ENCODE data around the gene SIPA1L3.
A peak's percentile ranks its signal among the peaks of the same experiment; 100 is the strongest.

Gene SIPA1L3

GRCh38 chr19:38233740-38234251 lies 326.8 kb downstream of the SIPA1L3 start (continued):
- TF ChIP-seq PBX3 (CRISPR knock-in tag; IDR thresholded peaks at IDR 0.05) (no peak), ZBTB17 (tag by site-specific recombination; IDR thresholded peaks at IDR 0.05) (peak; percentile 80), GLIS2 (tag by site-specific recombination; IDR thresholded peaks at IDR 0.05) (peak; percentile 51), ZNF18 (tag by site-specific recombination; IDR thresholded peaks at IDR 0.05) (no peak), ZNF837 (tag by site-specific recombination; IDR thresholded peaks at IDR 0.05) (no peak), ZNF747 (tag by site-specific recombination; IDR thresholded peaks at IDR 0.05) (no peak), ZNF623 (tag by site-specific recombination; IDR thresholded peaks at IDR 0.05) (no peak), ZNF341 (tag by site-specific recombination; IDR thresholded peaks at IDR 0.05; ENCODE audit: low read depth) (no peak), ZNF580 (tag by site-specific recombination; IDR thresholded peaks at IDR 0.05) (peak; percentile 87), ZNF830 (tag by site-specific recombination; IDR thresholded peaks at IDR 0.05; ENCODE audit: low read depth) (no peak), ZNF560 (tag by site-specific recombination; IDR thresholded peaks at IDR 0.05; ENCODE audit: borderline replicate concordance) (no peak), ZBTB1 (tag by site-specific recombination; IDR thresholded peaks at IDR 0.05) (no peak), KLF9 (tag by site-specific recombination; IDR thresholded peaks at IDR 0.05; ENCODE audit: low read depth) (no peak), ZNF624 (tag by site-specific recombination; IDR thresholded peaks at IDR 0.05) (no peak), BCL11A (tag by site-specific recombination; IDR thresholded peaks at IDR 0.05; ENCODE audit: low read depth) (peak; percentile 65; the same call in 1 of the 2 replicates), ZNF148 (tag by site-specific recombination; IDR thresholded peaks at IDR 0.05; ENCODE audit: borderline replicate concordance) (no peak), SP3 (tag by site-specific recombination; IDR thresholded peaks at IDR 0.05) (peak; percentile 41; the same call in 1 of the 2 replicates), ZIC2 (tag by site-specific recombination; IDR thresholded peaks at IDR 0.05) (peak; percentile 40; the same call in 1 of the 2 replicates), SCRT1 (tag by site-specific recombination; IDR thresholded peaks at IDR 0.05; ENCODE audit: borderline replicate concordance) (peak; percentile 91), ZNF138 (tag by site-specific recombination; IDR thresholded peaks at IDR 0.05; ENCODE audit: borderline replicate concordance) (no peak), GLI2 (tag by site-specific recombination; IDR thresholded peaks at IDR 0.05; ENCODE audit: borderline replicate concordance, low read depth) (no peak), ZNF692 (tag by site-specific recombination; IDR thresholded peaks at IDR 0.05) (peak; percentile 45; the same call in 1 of the 2 replicates), HOXC10 (CRISPR knock-in tag; IDR thresholded peaks at IDR 0.05) (no peak), ZNF133 (tag by site-specific recombination; IDR thresholded peaks at IDR 0.05) (no peak), ZNF391 (tag by site-specific recombination; IDR thresholded peaks at IDR 0.05; ENCODE audit: borderline replicate concordance, low read depth) (peak; percentile 54; the same call in 1 of the 2 replicates), ZNF398 (tag by site-specific recombination; IDR thresholded peaks at IDR 0.05) (no peak), GLIS1 (tag by site-specific recombination; IDR thresholded peaks at IDR 0.05) (peak; percentile 43), ZFP37 (tag by site-specific recombination; IDR thresholded peaks at IDR 0.05) (0 out of 2 replicates have a peak, but pooled peaks have one; percentile 45), ZSCAN5A (tag by site-specific recombination; IDR thresholded peaks at IDR 0.05) (no peak), REPIN1 (tag by site-specific recombination; IDR thresholded peaks at IDR 0.05; ENCODE audit: low read depth) (no peak), ZNF121 (tag by site-specific recombination; IDR thresholded peaks at IDR 0.05) (no peak)
